Prostate gland (tissue), 2 donors: ENCODE measurements around the gene ANO2.

Experiments
- POLR2A ChIP-seq: fragments of 450-650 bp; IDR thresholded peaks from one replicate; pipeline ENCODE4 v1.6.1; 2016; ENCODE audit warnings: antibody characterized with exemption, mild to moderate bottlenecking
- TF ChIP-seq, protein P1 (sequence below), 4 experiments: fragments of 200-600 bp in 2 of 4; fragments of 450-650 bp in 2 of 4; sonication (generic) in 2 of 4; IDR thresholded peaks; 1 replicate in 3 of 4; 2 replicates in 1 of 4; pipeline ENCODE4 v1.5.1; 2016 to 2019; ENCODE audit warnings: antibody characterized with exemption in 4 of 4, mild to moderate bottlenecking in 2 of 4, moderate library complexity in 2 of 4

DNA sequence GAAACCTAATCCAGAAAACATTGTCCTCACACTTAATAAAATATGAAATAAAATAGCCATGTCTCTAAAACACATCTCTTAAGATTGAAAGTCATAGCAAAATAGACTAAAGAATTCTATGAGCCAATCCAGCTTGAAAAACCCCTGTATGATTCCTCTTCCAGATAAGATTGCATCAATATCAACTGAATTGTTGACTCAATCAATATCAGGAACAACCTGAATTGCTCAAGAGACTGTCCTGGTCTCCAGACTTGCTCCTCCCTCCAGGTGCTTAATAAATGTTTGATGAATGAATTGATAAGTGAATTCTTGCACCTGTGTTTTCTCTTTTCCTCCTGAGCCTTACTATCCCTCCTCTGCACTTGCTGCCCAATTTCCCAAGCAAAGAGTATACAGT, 351.1 kb downstream of the ANO2 start:
- TF ChIP-seq POLR2A = no peak
- TF ChIP-seq, protein P1, sequence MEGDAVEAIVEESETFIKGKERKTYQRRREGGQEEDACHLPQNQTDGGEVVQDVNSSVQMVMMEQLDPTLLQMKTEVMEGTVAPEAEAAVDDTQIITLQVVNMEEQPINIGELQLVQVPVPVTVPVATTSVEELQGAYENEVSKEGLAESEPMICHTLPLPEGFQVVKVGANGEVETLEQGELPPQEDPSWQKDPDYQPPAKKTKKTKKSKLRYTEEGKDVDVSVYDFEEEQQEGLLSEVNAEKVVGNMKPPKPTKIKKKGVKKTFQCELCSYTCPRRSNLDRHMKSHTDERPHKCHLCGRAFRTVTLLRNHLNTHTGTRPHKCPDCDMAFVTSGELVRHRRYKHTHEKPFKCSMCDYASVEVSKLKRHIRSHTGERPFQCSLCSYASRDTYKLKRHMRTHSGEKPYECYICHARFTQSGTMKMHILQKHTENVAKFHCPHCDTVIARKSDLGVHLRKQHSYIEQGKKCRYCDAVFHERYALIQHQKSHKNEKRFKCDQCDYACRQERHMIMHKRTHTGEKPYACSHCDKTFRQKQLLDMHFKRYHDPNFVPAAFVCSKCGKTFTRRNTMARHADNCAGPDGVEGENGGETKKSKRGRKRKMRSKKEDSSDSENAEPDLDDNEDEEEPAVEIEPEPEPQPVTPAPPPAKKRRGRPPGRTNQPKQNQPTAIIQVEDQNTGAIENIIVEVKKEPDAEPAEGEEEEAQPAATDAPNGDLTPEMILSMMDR (IDR thresholded peaks at IDR 0.05) = no peak
